Large intestine (tissue), 3 donors: Measurements from ENCODE around the gene TIMP3. TPM values are rescaled to one million over a fixed set of nuclear protein-coding genes. Genes with fewer than 3 reads are reported as not detected.
A peak's percentile ranks its signal among the peaks of the same experiment; 100 is the strongest.

ENCODE experiments used
- DNase-seq, 2 donors: peaks; one replicate each; pipeline versions ENCODE4 v3.0.0 to v3.0.0-alpha.2; 2013
- H3K27ac ChIP-seq: one replicate; pipeline ENCODE4 v1.5.1; 2013; ENCODE audit warnings: low read length
- H3K27me3 ChIP-seq: 2 replicates; pipeline ENCODE4 v1.6.1; 2013; ENCODE audit warnings: low read length; ENCODE audit not compliant: control insufficient read depth, insufficient read depth
- H3K36me3 ChIP-seq: 2 replicates; pipeline ENCODE4 v1.6.1; 2013; ENCODE audit warnings: low read length; ENCODE audit not compliant: control insufficient read depth, insufficient read depth
- H3K4me1 ChIP-seq: one replicate; pipeline ENCODE4 v1.6.1; 2013; ENCODE audit warnings: low read length; ENCODE audit not compliant: control insufficient read depth, insufficient read depth
- H3K4me3 ChIP-seq: one replicate; pipeline ENCODE4 v1.5.1; 2013; ENCODE audit warnings: low read length
- H3K9me3 ChIP-seq: one replicate; pipeline ENCODE4 v1.6.1; 2013; ENCODE audit warnings: mild to moderate bottlenecking, low read depth, low read length, moderate library complexity; ENCODE audit not compliant: control insufficient read depth
- WGBS: methylation state at CpG from one replicate; pipeline ENCODE4 v1.1.5; 2013; ENCODE audit warnings: low lambda C conversion rate; ENCODE audit not compliant: insufficient coverage; 5-methylcytosine and 5-hydroxymethylcytosine counted together
- polyA plus RNA-seq: library from polyadenylated mRNA; unstranded; fragments of 120-200 nt; gene quantifications from one replicate; pipeline ENCODE4 v1.2.1, GENCODE V29; 2013

The TIMP3 gene
- polyA plus RNA-seq, 1 donor = 52.6 TPM

GRCh38 chr22:32818446-32819115 is 17.1 kb downstream of the TIMP3 start:
- peaks cover 7% of the 10 kb centered on the region for H3K4me1 ChIP-seq
- no peak overlapping the region for H3K27ac ChIP-seq
- no peak for DNase-seq
- H3K9me3 ChIP-seq = no peaks in the 10 kb centered on the region
- no peak overlapping the region for H3K4me3 ChIP-seq
- WGBS = no CpG with 5 or more reads among the region's 12 CpGs
- H3K36me3 ChIP-seq = no peaks in the 10 kb centered on the region
- H3K27me3 ChIP-seq = no peaks in the 10 kb centered on the region

- 60% methylated on average over 1 of the region's 7 CpGs for WGBS
- H3K9me3 ChIP-seq = no peaks in the 10 kb centered on the region
- no peak overlapping the region for H3K4me3 ChIP-seq
- no peak overlapping the region for H3K27ac ChIP-seq
- peaks cover 7% of the 10 kb centered on the region for H3K4me1 ChIP-seq
- no peak for DNase-seq
- H3K27me3 ChIP-seq = no peaks in the 10 kb centered on the region
- H3K36me3 ChIP-seq = no peaks in the 10 kb centered on the region
Observed at GRCh38 chr22:32819120-32819519, 17.6 kb downstream of the TIMP3 start.

- WGBS = 93% methylated on average over 2 of the region's 13 CpGs
- no peaks in the 10 kb centered on the region for H3K27me3 ChIP-seq
- no peak overlapping the region for H3K4me3 ChIP-seq
- DNase-seq = no peak
- H3K4me1 ChIP-seq = peaks cover 10% of the 10 kb centered on the region
- no peaks in the 10 kb centered on the region for H3K36me3 ChIP-seq
- no peaks in the 10 kb centered on the region for H3K9me3 ChIP-seq
- no peak overlapping the region for H3K27ac ChIP-seq
Observed at GRCh38 chr22:32820131-32821119, 18.9 kb downstream of the TIMP3 start.

GRCh38 chr22:32822179-32822877 is 20.8 kb downstream of the TIMP3 start:
- WGBS = no CpG with 5 or more reads among the region's 7 CpGs
- DNase-seq = no peak
- Histone ChIP-seq H3K9me3 (no peaks in the 10 kb centered on the region), H3K36me3 (no peaks in the 10 kb centered on the region), H3K4me1 (peaks cover 3% of the 10 kb centered on the region), H3K27ac (no peak overlapping the region), H3K27me3 (no peaks in the 10 kb centered on the region), H3K4me3 (no peak overlapping the region)

GRCh38 chr22:32823024-32823730 is 21.7 kb downstream of the TIMP3 start:
- H3K4me1 ChIP-seq = peaks cover 3% of the 10 kb centered on the region
- H3K27me3 ChIP-seq = no peaks in the 10 kb centered on the region
- WGBS = no CpG with 5 or more reads among the region's 10 CpGs
- DNase-seq = peak; percentile 52 to 56
- no peak overlapping the region for H3K4me3 ChIP-seq
- H3K9me3 ChIP-seq = no peaks in the 10 kb centered on the region
- no peak overlapping the region for H3K27ac ChIP-seq
- H3K36me3 ChIP-seq = no peaks in the 10 kb centered on the region

GRCh38 chr22:32824531-32825312 is 23.2 kb downstream of the TIMP3 start:
- H3K4me1 ChIP-seq = peaks cover 3% of the 10 kb centered on the region
- peak in 1 of 2 donors; percentile 53 for DNase-seq
- no peak overlapping the region for H3K27ac ChIP-seq
- peaks cover 3% of the 10 kb centered on the region for H3K36me3 ChIP-seq
- H3K9me3 ChIP-seq = no peaks in the 10 kb centered on the region
- H3K27me3 ChIP-seq = no peaks in the 10 kb centered on the region
- 7% methylated on average over 3 of the region's 11 CpGs for WGBS
- H3K4me3 ChIP-seq = no peak overlapping the region

- no CpG with 5 or more reads among the region's 2 CpGs for WGBS
- H3K27ac ChIP-seq = no peak overlapping the region
- no peak for DNase-seq
- no peaks in the 10 kb centered on the region for H3K27me3 ChIP-seq
- no peaks in the 10 kb centered on the region for H3K9me3 ChIP-seq
- H3K4me3 ChIP-seq = no peak overlapping the region
- peaks cover 3% of the 10 kb centered on the region for H3K4me1 ChIP-seq
- H3K36me3 ChIP-seq = peaks cover 5% of the 10 kb centered on the region
Observed at GRCh38 chr22:32826537-32826936, 25.0 kb downstream of the TIMP3 start.

GRCh38 chr22:32827049-32827602 is 25.6 kb downstream of the TIMP3 start:
- no peak for DNase-seq
- Histone ChIP-seq H3K4me3 (no peak overlapping the region), H3K27ac (no peak overlapping the region), H3K36me3 (peaks cover 5% of the 10 kb centered on the region), H3K9me3 (no peaks in the 10 kb centered on the region), H3K4me1 (peaks cover 3% of the 10 kb centered on the region), H3K27me3 (no peaks in the 10 kb centered on the region)
- WGBS = 60% methylated on average over 1 of the region's 7 CpGs

GRCh38 chr22:32828150-32828549 is 26.6 kb downstream of the TIMP3 start:
- no CpG with 5 or more reads among the region's 2 CpGs for WGBS
- H3K4me3 ChIP-seq = no peak overlapping the region
- peaks cover 3% of the 10 kb centered on the region for H3K4me1 ChIP-seq
- no peaks in the 10 kb centered on the region for H3K9me3 ChIP-seq
- peaks cover 5% of the 10 kb centered on the region for H3K36me3 ChIP-seq
- H3K27ac ChIP-seq = no peak overlapping the region
- H3K27me3 ChIP-seq = no peaks in the 10 kb centered on the region
- DNase-seq = no peak
